Suppressor macrophage (primary cell): ENCODE measurements around the gene TPRX2.
A peak's percentile ranks its signal among the peaks of the same experiment; 100 is the strongest.
"Not testable (repeated sequence)": the region's sequence is repeated elsewhere in the genome, so short reads cannot be mapped to it uniquely, and the experiment has no call there.

Experiments
- DNase-seq, 4 experiments: peaks; one replicate each; pipeline ENCODE4 v3.0.0-alpha.2; 2020 to 2022
- total RNA-seq, 17 experiments: gene quantifications; one replicate each; lab custom pipeline; 2026; ENCODE audit warnings: mixed read lengths in 6 of 17, inconsistent platforms in 3 of 17; lab: John Stamatoyannopoulos, UW

Gene TPRX2, protein sequence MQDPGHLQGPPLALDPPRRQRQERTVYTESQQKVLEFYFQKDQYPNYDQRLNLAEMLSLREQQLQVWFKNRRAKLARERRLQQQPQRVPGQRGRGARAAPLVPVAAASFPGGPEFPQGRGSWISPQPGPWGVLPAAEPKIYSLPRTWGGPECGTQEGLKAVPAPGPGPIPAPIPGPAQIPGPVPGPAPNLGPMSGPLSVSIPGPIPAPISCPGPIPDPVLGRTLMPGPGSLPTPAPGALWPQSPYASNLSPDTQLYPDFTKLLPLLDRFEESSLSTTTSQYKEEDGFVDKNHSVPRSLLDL
- total RNA-seq = 0 to 0.55 (median 0) reads per million in 17 experiments

DNA sequence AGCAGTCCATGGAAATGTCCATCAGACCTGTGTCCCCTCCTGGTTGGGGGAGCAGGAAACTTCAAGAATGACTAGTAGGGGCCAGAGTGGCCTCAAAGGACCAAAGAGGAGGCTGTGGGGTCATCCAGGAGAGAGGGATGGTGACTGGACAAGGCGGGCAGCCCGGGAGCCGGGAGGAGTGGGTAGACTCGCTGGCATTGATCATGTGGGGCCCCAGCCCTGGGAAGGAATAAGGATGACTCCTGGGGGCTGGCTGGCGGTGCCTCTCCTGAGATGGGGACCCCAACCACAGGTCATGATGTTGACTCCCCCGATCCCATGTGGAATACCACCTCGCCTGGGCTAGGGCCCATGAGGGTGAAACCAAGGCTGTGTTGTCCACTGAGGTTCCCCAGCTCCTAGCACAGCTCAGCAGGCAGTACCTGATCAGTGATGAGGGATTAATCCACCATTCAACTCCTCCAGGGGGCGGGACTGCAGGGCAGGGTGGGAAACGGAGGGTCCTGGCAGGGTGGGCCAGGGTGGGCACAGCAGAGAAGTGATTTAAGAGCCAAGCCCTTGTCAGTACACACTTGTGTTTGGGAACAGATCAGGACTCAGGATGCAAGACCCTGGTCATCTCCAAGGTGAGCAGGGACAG lies at the start of gene TPRX2:
Gene TPRX2 (plus strand): TSS at position 590 of the 640 bp plus-strand sequence. CDS start 12 bp downstream, at position 602.
- not testable (repeated sequence) for DNase-seq

DNA sequence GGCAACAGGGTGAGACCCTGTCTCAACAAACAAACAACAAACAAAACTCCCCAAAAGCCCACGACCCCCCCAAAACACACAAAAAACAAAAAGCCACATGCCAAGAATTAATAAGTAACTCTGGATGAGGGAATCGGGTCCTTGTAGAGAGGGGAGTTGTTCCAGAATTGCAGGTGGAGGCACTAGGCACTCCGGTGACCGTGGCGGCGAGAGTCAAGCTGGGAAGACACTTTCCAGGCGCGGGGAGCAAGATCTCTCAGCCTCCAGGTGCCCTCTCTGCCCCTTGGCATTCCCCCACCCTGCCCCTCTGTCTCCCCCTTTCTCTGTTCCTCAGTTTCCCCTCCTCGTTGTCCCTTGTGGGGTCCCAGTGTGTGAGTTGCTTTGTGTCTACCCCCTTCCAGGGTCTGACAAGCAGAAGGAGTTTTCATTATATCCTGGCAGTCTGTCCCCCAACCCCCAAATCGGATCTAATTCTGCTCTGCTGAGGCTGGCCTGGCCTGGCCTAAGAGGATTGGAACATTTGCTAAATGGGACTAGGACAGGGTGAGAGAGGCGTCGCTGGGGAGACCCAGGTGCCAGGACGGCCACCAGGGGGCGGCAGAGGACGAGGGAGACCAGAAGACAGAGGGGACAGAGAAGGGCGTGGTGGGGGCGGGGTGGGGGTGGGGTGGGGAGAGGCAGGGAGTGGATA lies 45.6 kb upstream of the TPRX2 start:
- DNase-seq = peak; percentile 68 to 90 (median 80)

DNA sequence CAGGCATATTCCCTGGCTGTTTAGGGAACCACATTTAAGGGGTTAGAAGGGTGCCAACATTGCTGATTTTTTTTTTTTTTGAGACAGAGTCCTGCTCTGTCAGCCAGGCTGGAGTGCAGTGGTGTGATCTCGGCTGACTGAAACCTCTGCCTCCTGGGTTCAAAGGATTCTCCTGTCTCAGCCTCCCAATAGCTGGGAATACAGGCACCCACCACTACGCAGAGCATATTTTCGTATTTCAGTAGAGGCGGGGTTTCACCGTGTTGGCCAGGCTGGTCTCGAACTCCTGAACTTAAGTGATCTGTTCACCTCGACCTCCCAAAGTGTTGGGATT lies 45.1 kb upstream of the TPRX2 start:
- DNase-seq = no peak

DNA sequence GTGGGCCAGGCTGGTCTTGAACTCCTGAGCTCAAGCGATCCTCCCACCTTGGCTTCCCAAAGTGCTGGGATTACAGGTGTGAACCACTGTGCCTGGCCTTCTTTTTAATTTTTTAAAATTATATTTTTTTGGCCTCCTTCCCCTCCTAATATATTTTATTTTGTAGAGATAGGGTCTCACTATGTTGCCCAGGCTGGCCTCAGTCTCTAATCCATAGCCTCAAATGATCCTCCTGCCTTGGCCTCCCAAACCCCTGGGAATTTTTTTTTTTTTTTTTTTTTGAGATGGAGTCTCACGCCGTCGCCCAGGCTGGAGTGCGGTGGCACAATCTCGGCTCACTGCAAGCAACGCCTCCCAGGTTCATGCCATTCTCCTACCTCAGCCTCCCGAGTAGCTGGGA lies 42.8 kb upstream of the TPRX2 start:
- DNase-seq = not testable (repeated sequence)

DNA sequence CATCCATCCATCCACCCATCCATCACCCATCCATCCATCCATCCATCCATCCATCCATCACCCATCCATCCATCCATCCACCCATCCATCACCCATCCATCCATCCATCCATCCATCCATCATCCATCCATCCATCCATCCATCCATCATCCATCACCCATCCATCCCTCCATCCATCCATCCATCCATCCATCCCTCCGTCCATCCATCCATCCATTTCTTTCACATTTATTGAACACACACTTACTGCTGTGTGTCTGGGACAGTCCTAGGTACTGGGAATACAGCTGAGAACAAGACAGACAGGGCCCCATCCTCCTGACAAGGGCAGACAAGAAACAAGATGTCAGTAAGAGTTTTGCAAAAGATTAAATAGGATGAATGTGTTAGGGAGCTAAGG lies 40.8 kb upstream of the TPRX2 start:
- not testable (repeated sequence) for DNase-seq

DNA sequence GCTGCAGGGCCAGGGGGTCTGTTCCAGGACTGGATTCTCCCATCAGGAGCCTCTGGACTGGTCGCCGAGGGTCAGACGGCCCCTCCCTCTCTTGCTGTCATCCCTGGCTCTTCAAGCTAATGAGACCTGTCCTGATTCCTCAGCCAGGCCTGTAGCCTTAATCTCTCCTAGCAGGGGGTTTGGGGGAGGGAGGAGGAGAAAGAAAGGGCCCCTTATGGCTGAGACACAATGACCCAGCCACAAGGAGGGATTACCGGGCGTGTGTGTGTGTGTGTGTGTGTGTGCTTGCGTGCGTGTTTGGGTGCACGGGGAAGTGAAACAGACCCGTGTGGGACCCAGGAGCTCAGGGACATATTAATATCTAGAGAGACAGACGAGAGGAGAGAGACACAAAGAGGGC lies 39.2 kb upstream of the TPRX2 start:
- peak in 2 of 4 experiments; percentile 7 to 16 for DNase-seq

DNA sequence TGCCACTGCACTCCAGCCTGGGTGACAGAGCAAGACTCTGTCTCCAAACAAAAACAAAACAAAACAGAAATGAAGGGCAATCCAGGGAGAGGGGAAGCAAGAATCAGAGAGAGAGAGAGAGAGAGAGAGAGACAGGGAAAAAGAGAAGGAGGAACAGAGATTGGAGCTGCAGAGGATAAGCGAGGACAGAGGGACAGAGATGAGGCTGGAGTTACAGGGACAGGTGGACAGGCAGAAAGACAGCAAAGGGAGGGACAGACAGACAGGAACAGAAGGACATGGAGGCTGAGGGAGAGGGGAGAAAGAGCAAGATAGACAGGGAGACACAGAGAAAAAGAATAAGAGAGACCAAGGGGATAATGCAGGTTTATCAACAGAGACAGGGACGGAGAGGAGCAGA lies 38.6 kb upstream of the TPRX2 start:
- DNase-seq = no peak

DNA sequence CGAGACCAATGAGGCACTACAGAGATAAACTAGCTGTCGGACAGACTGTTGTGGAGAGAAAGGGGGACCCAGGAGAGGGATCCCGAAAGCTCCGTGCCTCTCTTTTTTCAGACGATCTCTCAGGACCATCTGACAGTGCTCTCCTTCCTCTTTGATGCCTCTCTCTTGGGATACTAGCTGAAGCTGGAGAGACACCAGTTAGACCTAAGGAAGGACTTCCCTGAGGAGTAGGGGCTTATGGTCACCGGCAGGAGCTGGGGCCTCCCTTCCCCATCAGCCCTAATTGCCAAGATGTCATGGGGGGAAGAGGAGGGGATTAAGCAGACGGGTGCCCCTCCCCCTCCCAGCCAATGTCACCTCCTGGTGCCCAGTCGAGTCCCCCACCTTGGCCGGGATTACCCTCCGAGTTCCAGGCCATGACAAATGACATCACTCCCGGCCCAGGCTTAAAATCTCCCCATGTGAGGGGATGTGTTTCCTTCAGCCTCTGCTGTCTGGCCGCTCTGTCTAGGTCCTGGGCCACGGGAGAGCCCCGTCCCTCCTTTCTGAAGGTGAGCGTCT lies 37.5 kb upstream of the TPRX2 start, which contains the start of gene CRX:
Gene CRX (plus strand): TSS at position 478 of the 561 bp plus-strand sequence. CDS start 12,507 bp downstream, outside the sequence.
- no peak for DNase-seq

DNA sequence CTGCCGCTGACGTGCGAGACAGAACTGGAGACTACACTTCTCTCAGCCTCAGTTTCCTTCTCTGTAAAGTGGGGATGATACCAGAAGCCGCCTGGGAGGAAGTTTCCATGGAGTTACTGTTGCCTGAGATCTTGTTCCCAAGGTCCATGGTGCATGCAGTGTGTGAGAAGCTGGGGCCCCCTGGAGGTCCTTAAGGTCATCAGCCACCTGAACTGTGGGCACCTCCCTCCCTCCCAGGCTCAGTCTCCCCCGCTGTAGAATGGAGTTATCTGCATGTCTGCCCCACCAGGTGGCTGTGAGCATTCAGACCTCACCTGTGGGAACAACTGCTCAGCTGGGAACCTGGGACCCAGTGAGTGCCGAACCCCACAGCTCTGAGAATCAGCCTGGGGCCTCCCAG lies 34.6 kb upstream of the TPRX2 start:
- no peak for DNase-seq

DNA sequence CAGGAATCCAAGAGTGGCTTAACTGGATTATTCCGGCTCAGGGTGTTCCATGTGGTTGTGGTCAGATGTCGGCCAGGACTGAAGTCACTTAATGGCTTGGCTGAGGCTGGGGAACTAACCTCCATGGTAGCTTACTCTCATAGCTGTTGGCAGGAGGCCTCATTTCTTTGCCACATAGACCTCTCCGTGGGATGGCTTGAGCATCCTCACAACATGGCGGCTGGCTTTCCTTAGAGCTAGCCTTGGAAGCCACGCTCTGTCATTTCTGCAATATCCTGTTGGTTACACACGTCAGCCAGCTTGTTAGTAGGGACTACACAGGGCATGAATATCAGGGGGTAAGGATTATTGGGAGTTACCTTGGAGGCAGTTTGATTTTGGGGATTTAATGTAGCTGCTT lies 32.2 kb upstream of the TPRX2 start:
- DNase-seq = no peak

DNA sequence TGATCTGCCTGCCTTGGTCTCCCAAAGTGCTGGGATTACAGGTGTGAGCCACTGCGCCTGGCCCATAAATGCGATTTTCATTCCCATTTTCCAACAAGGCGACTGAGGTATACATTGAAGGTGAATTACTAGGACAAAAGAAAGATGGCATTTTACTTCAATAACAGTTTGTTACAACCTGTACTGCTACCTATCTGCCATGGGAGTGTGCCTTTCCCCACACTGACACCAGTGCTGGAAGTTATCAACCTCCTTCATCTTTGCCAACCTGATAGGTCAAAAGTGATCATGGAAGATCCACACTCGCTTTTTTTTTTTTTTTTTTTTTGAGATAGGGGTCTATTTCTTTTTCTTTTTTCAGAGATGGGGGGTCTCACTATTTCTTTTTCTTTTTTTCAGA lies 26.3 kb upstream of the TPRX2 start:
- DNase-seq = no peak

DNA sequence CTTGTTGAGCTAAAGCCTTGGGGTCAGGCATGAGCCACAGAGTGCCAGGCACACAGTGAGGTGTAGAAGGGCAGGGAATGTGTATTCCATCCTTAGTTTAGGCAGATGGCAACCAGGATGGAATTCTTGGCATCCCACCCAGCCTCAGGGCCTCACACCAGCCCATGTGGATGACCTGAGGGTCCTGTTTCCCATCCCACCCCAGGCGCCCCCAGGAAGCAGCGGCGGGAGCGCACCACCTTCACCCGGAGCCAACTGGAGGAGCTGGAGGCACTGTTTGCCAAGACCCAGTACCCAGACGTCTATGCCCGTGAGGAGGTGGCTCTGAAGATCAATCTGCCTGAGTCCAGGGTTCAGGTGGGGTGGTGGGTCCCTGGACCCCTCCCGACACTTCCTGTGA lies 23.0 kb upstream of the TPRX2 start:
- no peak for DNase-seq

DNA sequence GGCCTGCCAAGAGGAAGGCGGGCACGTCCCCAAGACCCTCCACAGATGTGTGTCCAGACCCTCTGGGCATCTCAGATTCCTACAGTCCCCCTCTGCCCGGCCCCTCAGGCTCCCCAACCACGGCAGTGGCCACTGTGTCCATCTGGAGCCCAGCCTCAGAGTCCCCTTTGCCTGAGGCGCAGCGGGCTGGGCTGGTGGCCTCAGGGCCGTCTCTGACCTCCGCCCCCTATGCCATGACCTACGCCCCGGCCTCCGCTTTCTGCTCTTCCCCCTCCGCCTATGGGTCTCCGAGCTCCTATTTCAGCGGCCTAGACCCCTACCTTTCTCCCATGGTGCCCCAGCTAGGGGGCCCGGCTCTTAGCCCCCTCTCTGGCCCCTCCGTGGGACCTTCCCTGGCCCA lies 19.6 kb upstream of the TPRX2 start:
- DNase-seq = no peak

DNA sequence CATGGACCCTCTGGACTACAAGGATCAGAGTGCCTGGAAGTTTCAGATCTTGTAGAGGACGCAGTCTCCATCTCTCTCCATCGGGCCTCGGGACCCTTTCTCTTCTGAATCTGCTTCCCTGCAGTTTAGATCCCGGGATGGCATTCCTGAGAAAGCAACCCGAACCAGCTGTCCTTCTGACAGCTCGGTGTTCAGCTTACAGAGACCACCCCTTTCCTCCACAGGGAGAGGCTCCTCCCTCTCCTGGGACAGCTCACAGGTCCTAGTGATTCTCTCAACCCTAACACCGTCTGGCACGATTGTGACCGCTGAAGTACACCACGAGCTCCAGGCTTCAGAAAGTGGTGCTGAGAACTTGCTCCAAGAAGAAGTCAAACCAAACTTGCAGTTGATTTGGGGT lies 19.1 kb upstream of the TPRX2 start:
- DNase-seq = no peak

DNA sequence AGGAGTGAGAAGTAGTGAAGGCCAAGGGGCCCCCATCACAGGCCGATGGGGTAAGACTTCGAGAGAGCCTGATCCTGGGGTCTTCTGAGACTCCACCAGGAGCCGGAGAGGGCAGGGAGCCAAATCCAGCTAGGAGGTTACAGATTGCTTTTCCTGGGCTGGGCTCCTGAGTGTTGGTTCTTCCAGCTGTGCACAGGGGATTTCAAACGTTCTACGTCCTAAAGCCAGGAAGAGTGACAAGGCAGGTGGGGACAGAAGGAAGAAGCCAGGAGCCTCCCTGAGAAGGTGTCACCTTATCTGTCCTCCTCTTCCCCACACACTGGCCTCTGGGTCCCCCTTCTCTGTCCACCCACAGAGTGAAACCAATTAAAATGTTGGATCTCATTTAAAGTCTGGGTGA lies 16.1 kb upstream of the TPRX2 start:
- no peak for DNase-seq

DNA sequence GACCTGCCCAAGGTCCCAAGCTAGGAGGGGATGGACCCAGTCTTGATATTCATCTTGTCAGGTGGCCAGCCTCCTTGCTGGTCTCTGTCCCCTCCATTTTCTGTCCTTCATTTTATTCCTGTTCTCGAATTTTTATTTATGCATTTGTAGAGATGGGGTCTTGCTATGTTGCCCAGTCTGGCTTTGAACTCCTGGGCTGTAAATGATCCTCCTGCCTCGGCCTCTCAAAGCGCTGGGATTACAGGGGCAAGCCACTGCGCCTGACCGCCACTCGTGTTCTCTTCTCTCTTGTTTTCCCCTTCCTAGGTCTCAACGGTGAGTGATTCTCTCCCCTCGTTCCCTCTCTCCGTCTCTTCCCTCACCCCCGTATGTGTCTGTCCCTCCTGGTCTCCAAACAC lies 10.6 kb upstream of the TPRX2 start:
- DNase-seq = no peak

DNA sequence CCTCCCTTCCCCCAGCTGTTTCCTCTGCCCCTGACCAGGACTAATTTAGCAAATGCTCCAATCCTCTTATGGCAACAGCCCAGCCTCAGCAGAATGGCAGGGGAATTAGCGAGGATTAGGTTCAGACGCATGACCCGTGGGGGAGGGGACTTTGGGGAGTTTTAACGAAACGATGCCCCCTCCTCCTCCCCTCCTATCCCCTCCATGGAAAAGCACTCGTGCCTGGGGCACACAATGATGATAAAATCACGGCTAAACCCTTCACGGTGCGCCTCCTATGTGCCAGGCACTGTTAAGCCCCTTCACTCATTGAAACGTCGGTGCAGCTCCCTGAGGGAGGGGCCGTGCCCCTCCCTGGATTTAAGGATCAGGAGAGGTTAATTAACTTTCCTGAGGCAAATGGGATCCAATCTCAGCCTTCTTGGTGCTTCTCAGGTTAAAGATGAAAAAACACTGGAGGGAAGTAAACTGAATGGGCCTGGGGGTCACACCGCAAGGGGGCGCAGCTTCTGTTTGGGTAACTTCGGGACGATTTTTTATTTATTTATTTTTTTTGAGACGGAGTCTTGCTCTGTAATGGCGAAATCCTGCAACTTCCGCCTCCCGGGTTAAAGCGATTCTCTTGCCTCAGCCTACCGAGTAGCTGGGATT lies 10.1 kb upstream of the TPRX2 start:
- DNase-seq = peak; percentile 54 to 79 (median 62)

DNA sequence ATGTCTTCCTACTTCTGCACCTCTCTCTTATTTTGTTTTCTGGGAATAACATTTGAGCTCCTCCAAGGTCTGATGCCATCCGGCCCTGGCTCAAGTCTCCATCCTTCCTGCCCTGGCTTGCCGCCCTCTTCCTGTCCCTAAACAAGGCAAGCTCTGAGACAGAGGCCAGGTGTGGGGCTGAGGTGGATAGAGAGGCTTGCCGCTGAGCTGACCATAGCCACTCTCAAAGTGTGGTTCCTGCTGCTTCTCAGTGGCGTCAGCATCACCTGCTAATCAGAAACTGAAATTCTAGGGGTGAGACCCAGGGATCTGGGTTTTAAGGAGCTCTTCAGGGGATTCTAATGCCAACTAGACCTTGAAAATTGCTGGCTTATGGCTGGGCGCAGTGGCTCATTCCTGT lies 6.0 kb upstream of the TPRX2 start:
- no peak for DNase-seq

DNA sequence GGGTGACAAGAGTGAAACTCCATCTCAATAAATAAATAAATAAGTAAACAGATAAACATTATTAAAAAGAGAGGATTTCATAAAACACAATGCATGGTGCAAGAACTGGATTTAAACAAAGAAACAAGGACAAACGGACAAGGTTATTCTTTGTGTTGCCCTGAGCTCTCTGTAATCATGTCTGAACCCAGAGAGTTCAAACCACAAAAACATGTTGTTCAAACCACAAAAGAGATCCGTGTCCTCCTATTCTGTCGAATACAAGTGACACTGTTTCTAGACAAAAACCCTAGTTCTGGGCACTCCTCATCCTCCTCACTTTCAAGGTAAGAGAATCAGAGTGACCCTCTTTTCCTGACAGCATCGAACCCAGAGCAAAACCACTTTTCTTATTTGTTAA lies 4.6 kb upstream of the TPRX2 start:
- DNase-seq = no peak

DNA sequence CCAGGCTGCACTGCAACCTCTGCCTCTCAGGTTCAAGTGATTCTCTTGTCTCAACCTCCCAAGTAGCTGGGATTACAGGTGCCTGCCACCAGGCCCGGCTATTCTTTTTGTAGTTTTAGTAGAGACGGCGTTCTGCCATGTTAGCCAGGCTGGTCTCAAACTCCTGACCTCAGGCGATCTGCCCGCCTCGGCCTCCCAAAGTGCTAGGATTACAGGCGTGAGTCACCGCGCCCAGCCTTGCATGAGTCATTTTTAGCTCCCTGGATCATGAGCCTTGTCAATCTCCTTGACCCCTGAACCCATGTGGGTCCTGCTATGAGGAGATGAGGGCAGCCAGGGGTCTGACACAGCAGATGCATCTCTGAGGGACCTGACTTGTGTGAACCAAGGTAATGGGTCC lies 804 bp upstream of the TPRX2 start:
- not testable (repeated sequence) for DNase-seq

DNA sequence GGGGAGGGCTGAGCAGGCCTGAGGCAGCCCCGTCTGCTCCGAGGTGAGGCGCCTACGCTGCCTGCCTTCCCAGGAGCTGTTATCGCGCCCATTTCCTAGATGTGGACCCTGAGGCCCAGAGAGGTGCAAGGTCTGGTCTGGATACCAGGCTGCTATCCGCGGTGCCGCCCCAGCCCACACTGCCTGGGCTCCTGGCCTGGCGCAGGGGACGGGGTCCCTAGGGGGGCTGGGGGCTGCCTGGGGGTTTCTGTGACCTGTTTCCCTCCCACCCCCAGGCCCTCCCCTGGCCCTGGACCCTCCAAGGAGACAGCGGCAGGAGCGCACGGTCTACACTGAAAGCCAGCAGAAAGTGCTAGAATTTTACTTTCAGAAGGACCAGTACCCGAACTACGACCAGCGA lies 803 bp downstream of the TPRX2 start:
- DNase-seq = not testable (repeated sequence)

DNA sequence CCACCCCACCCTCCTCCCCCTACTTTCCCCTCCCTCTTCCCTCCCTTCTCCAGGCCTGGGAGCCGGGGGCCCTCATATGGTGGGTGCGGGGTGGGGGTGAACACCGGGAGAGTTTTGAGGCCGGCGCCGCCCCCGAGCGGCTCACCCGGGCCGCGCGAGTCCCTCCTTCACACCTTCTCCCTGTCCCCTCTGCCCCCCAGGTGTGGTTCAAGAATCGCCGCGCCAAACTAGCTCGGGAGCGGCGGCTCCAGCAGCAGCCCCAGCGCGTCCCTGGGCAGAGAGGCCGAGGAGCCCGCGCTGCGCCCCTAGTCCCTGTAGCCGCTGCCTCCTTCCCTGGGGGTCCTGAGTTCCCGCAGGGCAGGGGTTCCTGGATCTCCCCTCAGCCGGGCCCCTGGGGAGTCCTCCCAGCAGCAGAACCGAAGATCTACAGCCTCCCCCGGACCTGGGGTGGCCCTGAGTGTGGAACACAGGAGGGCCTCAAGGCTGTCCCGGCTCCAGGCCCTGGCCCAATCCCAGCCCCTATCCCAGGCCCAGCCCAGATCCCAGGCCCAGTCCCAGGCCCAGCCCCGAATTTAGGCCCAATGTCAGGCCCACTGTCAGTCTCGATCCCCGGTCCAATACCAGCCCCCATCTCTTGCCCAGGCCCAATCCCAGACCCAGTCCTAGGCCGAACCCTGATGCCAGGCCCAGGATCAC lies 1.7 kb downstream of the TPRX2 start:
- DNase-seq = no peak
